DLD1 (cell line): ENCODE results near the gene ADGRG6.
"Not testable (repeated sequence)": the region's sequence is repeated elsewhere in the genome, so short reads cannot be mapped to it uniquely, and the experiment has no call there.

Experiments used
- in situ Hi-C: cut with HindIII; loops from 2 replicates; pipeline ENCODE4 v1.10.0; 2017; ENCODE audit warnings: low sequenced_read_pairs

ADGRG6 gene

GRCh38 chr6:142429195-142429594 is 127.4 kb downstream of the ADGRG6 start:
- in situ Hi-C loops = no loop called here

- in situ Hi-C loops = no loop called here
Observed at GRCh38 chr6:142433419-142433818, 131.6 kb downstream of the ADGRG6 start.

- in situ Hi-C loops = no loop called here
Observed at GRCh38 chr6:142438898-142439297, 137.1 kb downstream of the ADGRG6 start.

- in situ Hi-C loops = no loop called here
Observed at GRCh38 chr6:142440600-142441293, 138.9 kb downstream of the ADGRG6 start.

GRCh38 chr6:142441716-142442115 is 139.9 kb downstream of the ADGRG6 start:
- in situ Hi-C loops = no loop called here

GRCh38 chr6:142443102-142443501 is 141.3 kb downstream of the ADGRG6 start:
- in situ Hi-C loops = no loop called here

GRCh38 chr6:142443532-142443931 is 141.7 kb downstream of the ADGRG6 start:
- in situ Hi-C loops = no loop called here

GRCh38 chr6:142444376-142444775 is 142.6 kb downstream of the ADGRG6 start:
- in situ Hi-C loops = no loop called here

GRCh38 chr6:142444881-142445301 is 143.1 kb downstream of the ADGRG6 start:
- in situ Hi-C loops = no loop called here

GRCh38 chr6:142446168-142446567 is 144.4 kb downstream of the ADGRG6 start:
- in situ Hi-C loops = no loop called here

GRCh38 chr6:142446576-142446975 is 144.8 kb downstream of the ADGRG6 start:
- in situ Hi-C loops = no loop called here

GRCh38 chr6:142448091-142448729 is 146.4 kb downstream of the ADGRG6 start:
- in situ Hi-C loops = no loop called here

- in situ Hi-C loops = not testable (repeated sequence)
Observed at GRCh38 chr6:142450856-142451255, 149.0 kb downstream of the ADGRG6 start.

GRCh38 chr6:142452993-142453392 is 151.2 kb downstream of the ADGRG6 start:
- in situ Hi-C loops = no loop called here

- in situ Hi-C loops = not testable (repeated sequence)
Observed at GRCh38 chr6:142454196-142454595, 152.4 kb downstream of the ADGRG6 start.

GRCh38 chr6:142454848-142455247 is 153.0 kb downstream of the ADGRG6 start:
- in situ Hi-C loops = not testable (repeated sequence)

GRCh38 chr6:142455957-142456589 is 154.3 kb downstream of the ADGRG6 start:
- in situ Hi-C loops = no loop called here

- in situ Hi-C loops = no loop called here
Observed at GRCh38 chr6:142457638-142458406, 156.0 kb downstream of the ADGRG6 start.

- in situ Hi-C loops = no loop called here
Observed at GRCh38 chr6:142458836-142459235, 157.0 kb downstream of the ADGRG6 start.

- in situ Hi-C loops = no loop called here
Observed at GRCh38 chr6:142459271-142459670, 157.5 kb downstream of the ADGRG6 start.

GRCh38 chr6:142462260-142462659 is 160.5 kb downstream of the ADGRG6 start:
- in situ Hi-C loops = no loop called here
